K562 (cell line): ENCODE measurements around the gene ULK3. TPM values are rescaled to one million over a fixed set of nuclear protein-coding genes. Genes with fewer than 3 reads are reported as not detected.

ENCODE experiments used
- ATF2 ChIP-seq: sonication (generic); formaldehyde crosslinking; IDR thresholded peaks from 2 replicates; pipeline ENCODE4 v1.8.1; 2022; ENCODE audit warnings: missing genetic modification reagents
- BACH1 ChIP-seq: fragments of 200-800 bp; sonication (Bioruptor generic); IDR thresholded peaks from 2 replicates; pipeline ENCODE4 v1.6.1; 2016; ENCODE audit warnings: missing genetic modification characterization, missing compliant biosample characterization
- BRF1 ChIP-seq: IDR thresholded peaks from 3 replicates; pipeline ENCODE4 v1.6.1; 2011; ENCODE audit warnings: borderline replicate concordance, mild to moderate bottlenecking; ENCODE audit not compliant: insufficient read length; ENCODE audit errors: extremely low read depth
- CEBPG ChIP-seq, 3 experiments: fragments of 200-800 bp in 1 of 3; sonication (Bioruptor generic) in 1 of 3; sonication (generic) in 1 of 3; formaldehyde crosslinking in 1 of 3; IDR thresholded peaks in 2 of 3; conservative IDR thresholded peaks in 1 of 3; 2 replicates each; pipeline versions ENCODE4 v1.6.1 to v1.8.0; 2016 to 2022; ENCODE audit warnings: missing compliant biosample characterization in 2 of 3, missing genetic modification characterization in 2 of 3, mild to moderate bottlenecking in 1 of 3, missing genetic modification reagents in 1 of 3
- ELK1 ChIP-seq: sonication (generic); formaldehyde crosslinking; IDR thresholded peaks from 2 replicates; pipeline ENCODE4 v1.8.1; 2022; ENCODE audit warnings: missing genetic modification reagents
- IRF1 ChIP-seq: sonication (generic); formaldehyde crosslinking; IDR thresholded peaks from 2 replicates; pipeline ENCODE4 v1.8.0; 2022; ENCODE audit warnings: missing genetic modification reagents, mild to moderate bottlenecking, borderline replicate concordance
- KAT7 ChIP-seq: sonication (generic); formaldehyde crosslinking; IDR thresholded peaks from 2 replicates; pipeline ENCODE4 v1.8.0; 2022; ENCODE audit warnings: missing genetic modification reagents, mild to moderate bottlenecking, borderline replicate concordance
- KDM2B ChIP-seq: fragments of 250-450 bp; sonication (Bioruptor Pico); IDR thresholded peaks from 2 replicates; pipeline ENCODE4 v1.8.0; 2021; ENCODE audit warnings: mild to moderate bottlenecking, moderate library complexity
- KHSRP ChIP-seq: fragments of 450-650 bp; IDR thresholded peaks from 2 replicates; pipeline ENCODE4 v1.6.1; 2017
- MAFG ChIP-seq: fragments of 450-650 bp; conservative IDR thresholded peaks from 2 replicates; pipeline ENCODE4 v1.6.1; 2016; ENCODE audit warnings: missing genetic modification characterization, missing compliant biosample characterization
- MITF ChIP-seq: IDR thresholded peaks from 2 replicates; pipeline ENCODE4 v1.6.1; 2014; ENCODE audit warnings: antibody characterized with exemption
- MTA2 ChIP-seq: fragments of 450-650 bp; IDR thresholded peaks from 2 replicates; pipeline ENCODE4 v1.6.1; 2016; ENCODE audit warnings: low read depth
- POLR2G ChIP-seq: fragments of 200-400 bp; formaldehyde crosslinking; IDR thresholded peaks from 2 replicates; pipeline ENCODE4 v1.6.1; 2017; ENCODE audit warnings: low read depth, mild to moderate bottlenecking, antibody characterized with exemption, low read length, moderate library complexity
- PRDM10 ChIP-seq: fragments of 450-650 bp; IDR thresholded peaks from 2 replicates; pipeline ENCODE4 v1.6.1; 2018; ENCODE audit not compliant: partially characterized antibody
- RUNX1 ChIP-seq: sonication (generic); IDR thresholded peaks from 2 replicates; pipeline ENCODE4 v1.6.1; 2016; ENCODE audit warnings: antibody characterized with exemption, low read depth
- TCF3 ChIP-seq: sonication (generic); formaldehyde crosslinking; IDR thresholded peaks from 2 replicates; pipeline ENCODE4 v1.4.0; 2020; ENCODE audit warnings: mild to moderate bottlenecking, missing genetic modification reagents
- ZNF133 ChIP-seq: fragments of 250-450 bp; sonication (Bioruptor Pico); IDR thresholded peaks from 2 replicates; pipeline ENCODE4 v1.4.0; 2020; ENCODE audit warnings: mild to moderate bottlenecking
- ZNF212 ChIP-seq: fragments of 450-650 bp; formaldehyde crosslinking; IDR thresholded peaks from 2 replicates; pipeline ENCODE4 v1.4.0; 2020; ENCODE audit warnings: mild to moderate bottlenecking
- ZNF253 ChIP-seq: fragments of 250-450 bp; sonication (Bioruptor Pico); conservative IDR thresholded peaks from 2 replicates; pipeline ENCODE4 v1.6.1; 2021; ENCODE audit warnings: mild to moderate bottlenecking
- ZNF263 ChIP-seq: sonication (generic); formaldehyde crosslinking; IDR thresholded peaks from 2 replicates; pipeline ENCODE4 v1.8.0; 2022; ENCODE audit warnings: mild to moderate bottlenecking, missing genetic modification reagents, borderline replicate concordance
- polyA plus RNA-seq, 8 experiments: library from polyadenylated mRNA; depleted of rRNA in 4 of 8; stranded (reverse) in 5 of 8; unstranded in 3 of 8; fragments of >200 nt; fragmentation: Nextera tagmentation in 2 of 8; fragmentation: Illumina TruSeq in 1 of 8; extraction: Ambion mirVana in 2 of 8; extraction: Trizol in 1 of 8; gene quantifications; 2 replicates each; pipeline versions ENCODE4 v1.2.1 to v1.2.3, GENCODE V29; 2011 to 2014; ENCODE audit warnings: inconsistent platforms in 1 of 8, missing spikeins in 1 of 8
- total RNA-seq, 7 experiments: library from RNA; depleted of rRNA in 6 of 7; stranded (reverse); fragments of >200 nt in 6 of 7; fragmentation: Illumina TruSeq in 2 of 7; extraction: Trizol in 2 of 7; gene quantifications; 2 replicates each; pipeline versions ENCODE4 v1.2.1 to v1.2.3, GENCODE V29; 2011 to 2021; ENCODE audit warnings: low replicate concordance in 1 of 7

The ULK3 gene
- total and polyA plus RNA-seq, 9 of the 15 experiments (the other 6 are each of a cell fraction or from before 2014, with no cell fraction given), result 0.68 to 68.0 (median 34.9) TPM

- TF ChIP-seq BRF1 (no peak), KDM2B (CRISPR knock-in tag) (no peak), MTA2 (no peak), KAT7 (CRISPR knock-in tag) (peak; percentile 89), ZNF253 (CRISPR knock-in tag) (no peak), IRF1 (CRISPR knock-in tag) (no peak), ZNF212 (CRISPR knock-in tag) (no peak), TCF3 (CRISPR knock-in tag) (no peak), ZNF133 (CRISPR knock-in tag) (no peak), ELK1 (CRISPR knock-in tag) (no peak), MAFG (tag) (no peak), PRDM10 (peak; percentile 10), ZNF263 (CRISPR knock-in tag) (no peak), MITF (no peak), KHSRP (no peak), ATF2 (CRISPR knock-in tag) (no peak), POLR2G (peak; percentile 92), RUNX1 (no peak), CEBPG (CRISPR knock-in tag; IDR thresholded peaks at IDR 0.05) (no peak), CEBPG (tag; conservative IDR thresholded peaks at IDR 0.05 in 1 of 2, IDR thresholded peaks at IDR 0.05 in 1 of 2) (no peak), BACH1 (no peak)
Measured at GRCh38 chr15:74873036-74873755, 30.2 kb upstream of the ULK3 start, which contains the start of gene SCAMP2 (continued).
